GM19397 (cell line): ENCODE measurements around the gene E4F1.
"Not testable (repeated sequence)": the region's sequence is repeated elsewhere in the genome, so short reads cannot be mapped to it uniquely, and the experiment has no call there.

Experiments
- ATAC-seq: cut with Tn5 transposase; IDR thresholded peaks from one replicate; pipeline ENCODE4 v1.9.1; 2021; ENCODE audit warnings: mild to moderate bottlenecking, moderate library complexity; ENCODE audit not compliant: unreplicated experiment

The E4F1 gene

GRCh38 chr16:2242598-2242997, 19.2 kb downstream of the E4F1 start:
- no peak for ATAC-seq

DNA sequence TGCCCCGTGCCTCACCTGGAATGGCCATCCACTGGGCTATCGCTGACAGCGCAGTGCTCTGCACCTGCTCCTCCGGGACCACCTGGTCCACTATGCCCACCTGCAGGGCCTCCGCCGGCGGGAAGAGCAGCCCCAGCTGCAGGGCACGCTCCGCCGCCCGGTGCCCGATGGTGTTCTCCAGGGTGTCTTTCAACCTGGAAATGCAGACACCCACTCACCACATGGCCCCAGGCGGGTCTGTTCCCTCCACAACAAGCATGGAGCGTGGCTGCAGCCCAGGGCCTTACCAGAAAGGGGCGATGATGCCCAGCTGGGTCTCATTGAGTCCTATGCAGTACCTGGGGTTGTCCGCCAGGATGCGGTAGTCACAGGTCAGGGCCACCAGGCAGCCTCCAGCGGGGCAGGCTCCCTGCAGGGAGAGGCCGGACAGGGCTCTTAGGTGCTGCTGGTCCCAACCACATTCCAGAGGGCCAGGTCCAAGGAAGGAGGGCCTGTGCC, 19.7 kb downstream of the E4F1 start:
- no peak for ATAC-seq

DNA sequence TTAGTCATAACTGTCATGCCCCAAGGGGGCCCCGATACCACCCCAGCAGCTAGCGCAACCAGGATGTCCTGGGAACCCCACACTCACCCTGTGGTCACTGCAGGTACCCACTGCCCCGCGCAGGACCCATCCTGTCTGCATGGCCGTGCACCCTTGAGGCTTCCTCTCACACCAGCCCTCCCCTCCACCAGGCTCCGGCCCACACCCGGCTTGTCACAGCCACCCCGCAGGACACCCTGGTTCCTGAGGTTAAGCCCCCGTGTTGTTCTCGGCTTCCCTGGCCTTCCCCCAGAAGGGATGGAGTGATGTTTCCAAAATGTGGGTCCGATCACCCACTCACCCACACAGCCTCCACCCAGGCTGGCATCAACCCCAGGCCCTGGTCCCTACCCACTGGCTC, 20.4 kb downstream of the E4F1 start:
- no peak for ATAC-seq

GRCh38 chr16:2244301-2244700, 20.9 kb downstream of the E4F1 start:
- ATAC-seq, result no peak

- ATAC-seq, result no peak
These were observed 21.8 kb downstream of the E4F1 start for GRCh38 chr16:2244926-2245795.

DNA sequence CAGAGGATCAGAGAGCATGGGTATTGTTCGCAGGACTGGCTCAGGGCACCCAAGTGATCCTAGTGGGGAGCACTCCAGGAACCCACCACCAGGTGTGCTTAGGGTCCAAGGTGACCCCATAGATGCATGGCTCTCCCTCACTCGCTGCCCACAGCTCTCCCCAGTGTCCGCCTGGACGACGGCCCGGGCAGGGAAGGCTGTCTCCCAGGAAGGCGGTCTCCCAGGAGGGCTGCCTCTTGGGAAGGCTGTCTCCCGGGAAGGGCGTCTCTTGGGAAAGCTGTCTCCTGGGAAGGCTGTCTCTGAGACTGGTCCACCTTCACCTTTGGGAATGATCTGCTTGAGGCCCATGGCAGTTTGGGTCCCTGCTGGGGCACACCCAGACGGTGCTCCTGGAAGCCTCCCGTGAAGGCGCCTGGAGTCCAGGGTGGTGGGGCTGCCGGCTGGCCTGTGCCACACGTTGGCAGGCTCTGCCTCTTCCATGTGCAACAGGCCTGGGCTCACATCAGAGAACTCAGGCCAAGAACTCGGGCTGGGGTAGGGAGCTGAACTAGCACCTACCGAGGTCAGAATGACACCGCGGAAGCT, 23.0 kb downstream of the E4F1 start:
- ATAC-seq, result no peak

- no peak for ATAC-seq
These were observed 27.4 kb downstream of the E4F1 start for GRCh38 chr16:2250652-2251295.

DNA sequence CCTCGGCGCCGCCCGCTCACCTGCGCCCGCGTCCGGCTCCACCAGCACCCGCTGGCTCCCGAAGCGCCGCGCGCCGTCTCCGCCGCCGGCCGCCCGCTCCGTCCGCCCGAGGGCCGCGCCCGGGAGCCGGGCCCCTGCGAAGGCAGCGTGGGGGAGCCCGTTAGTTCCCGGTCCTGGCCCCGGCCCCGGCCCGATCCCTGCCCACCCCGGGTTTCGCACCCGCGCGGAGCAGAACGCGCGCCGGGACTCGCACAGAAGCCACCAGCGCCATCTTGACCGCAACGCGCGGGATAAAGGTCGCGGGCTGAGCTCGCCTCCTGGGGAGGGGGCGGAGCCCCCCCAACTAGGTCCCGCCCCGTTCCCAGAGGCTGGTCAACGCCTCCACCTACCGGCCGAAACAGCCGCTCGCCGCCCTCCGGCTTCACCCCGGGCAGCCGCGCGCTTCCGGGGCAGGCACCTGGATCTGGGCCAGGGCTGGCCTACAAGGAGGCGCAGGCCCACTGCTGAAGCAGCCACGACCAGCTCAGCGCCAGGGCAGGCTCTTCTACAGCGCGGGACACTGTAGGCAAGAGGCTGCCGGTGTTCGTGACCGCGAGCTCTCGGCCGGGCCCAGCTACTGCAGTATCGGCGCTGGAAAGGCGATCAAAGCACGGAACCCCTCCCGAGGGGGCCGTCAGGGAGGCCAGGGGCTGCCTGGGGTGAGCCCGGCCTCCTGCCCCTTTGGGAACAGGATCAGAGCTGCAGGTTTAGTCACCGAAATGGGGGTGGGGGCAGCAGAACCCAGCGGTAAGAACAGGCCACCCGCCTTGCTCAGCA, 28.1 kb downstream of the E4F1 start, which contains the start of gene ECI1:
ECI1 (minus strand) TSS at position 292 of the 816 bp plus-strand sequence; CDS start at position 271, 21 bp downstream.
- peak; percentile 90 for ATAC-seq

- no peak for ATAC-seq
These were observed 29.4 kb downstream of the E4F1 start for GRCh38 chr16:2252806-2253148.

DNA sequence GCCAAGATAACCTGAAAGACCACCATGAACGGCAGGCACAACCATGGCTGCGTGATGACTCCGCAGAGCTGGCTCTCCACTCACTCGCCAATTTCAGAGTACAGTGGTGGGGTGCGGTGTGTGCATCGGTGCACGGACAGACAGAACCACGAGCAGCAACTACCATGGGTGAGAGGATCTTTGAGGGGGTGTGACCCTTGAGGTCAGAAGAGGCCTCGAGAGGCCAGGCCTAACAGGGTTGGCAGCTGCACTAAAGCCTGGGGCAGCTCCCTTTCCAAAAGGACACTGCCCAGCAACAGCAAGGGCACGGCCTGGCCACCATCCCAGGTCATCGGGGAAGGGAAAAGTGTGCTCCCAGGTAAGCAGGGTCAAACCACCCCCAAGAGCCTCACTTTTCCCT, 29.9 kb downstream of the E4F1 start:
- ATAC-seq, result no peak

- no peak for ATAC-seq
These were observed 33.2 kb downstream of the E4F1 start for GRCh38 chr16:2256531-2257140.

DNA sequence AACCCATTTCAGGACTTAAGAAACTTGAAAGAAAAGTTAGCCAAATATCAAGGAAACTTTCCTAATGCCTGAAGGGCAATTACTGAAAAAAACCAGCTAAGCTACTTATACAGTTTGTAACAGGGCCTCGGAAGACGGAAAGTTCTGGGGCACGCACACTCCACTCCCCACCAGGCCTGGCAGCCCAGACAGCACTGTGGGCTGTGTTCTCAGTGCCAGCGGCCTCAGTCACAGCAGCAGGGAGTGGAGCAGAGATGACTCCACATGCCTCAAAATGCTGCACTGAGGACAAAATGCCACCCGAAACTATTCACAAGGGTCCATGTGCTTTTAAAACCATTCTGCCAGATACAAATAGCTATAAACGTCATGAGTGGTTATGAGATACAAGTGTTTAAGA, 34.3 kb downstream of the E4F1 start:
- ATAC-seq, result no peak

- ATAC-seq, result not testable (repeated sequence)
These were observed 35.1 kb downstream of the E4F1 start for GRCh38 chr16:2258530-2258929.

DNA sequence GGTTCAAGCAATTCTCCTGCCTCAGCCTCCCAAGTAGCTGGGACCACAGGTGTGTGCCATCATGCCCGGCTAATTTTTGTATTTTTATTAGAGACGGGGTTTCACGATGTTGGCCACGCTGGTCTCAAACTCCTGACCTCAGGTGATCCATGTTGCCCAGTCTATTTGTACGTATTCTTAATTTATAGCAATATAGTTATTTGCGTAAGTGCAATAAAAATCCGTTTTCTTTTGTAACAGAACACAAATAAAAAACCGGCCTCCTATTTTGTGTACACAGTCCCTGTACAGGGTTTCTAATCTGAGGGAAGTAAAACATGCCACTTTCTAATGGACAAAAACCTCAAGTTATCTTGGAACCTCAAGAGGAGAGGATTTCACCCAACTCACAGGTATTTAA, 36.9 kb downstream of the E4F1 start:
- no peak for ATAC-seq

GRCh38 chr16:2263026-2263425, 39.6 kb downstream of the E4F1 start:
- ATAC-seq, result not testable (repeated sequence)

DNA sequence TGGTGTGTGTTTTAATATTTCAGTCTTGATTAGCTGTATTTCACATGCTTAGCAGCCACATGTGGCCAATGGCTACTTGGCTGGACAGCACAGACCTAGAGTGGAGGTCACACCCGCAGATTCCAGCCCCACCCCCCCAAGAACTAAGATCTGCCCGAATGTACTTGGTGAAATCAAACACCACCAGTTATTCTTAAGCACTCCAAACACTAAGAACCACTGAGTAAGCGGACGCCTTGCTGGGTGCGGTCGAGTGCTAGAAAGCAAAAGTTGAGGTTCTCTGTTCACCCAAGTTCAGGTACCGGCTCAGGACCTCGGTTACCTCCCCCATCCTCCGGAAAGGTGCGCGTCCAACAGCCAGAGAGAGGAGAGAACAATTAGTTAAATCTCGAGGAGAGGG, 43.5 kb downstream of the E4F1 start:
- ATAC-seq, result not testable (repeated sequence)

DNA sequence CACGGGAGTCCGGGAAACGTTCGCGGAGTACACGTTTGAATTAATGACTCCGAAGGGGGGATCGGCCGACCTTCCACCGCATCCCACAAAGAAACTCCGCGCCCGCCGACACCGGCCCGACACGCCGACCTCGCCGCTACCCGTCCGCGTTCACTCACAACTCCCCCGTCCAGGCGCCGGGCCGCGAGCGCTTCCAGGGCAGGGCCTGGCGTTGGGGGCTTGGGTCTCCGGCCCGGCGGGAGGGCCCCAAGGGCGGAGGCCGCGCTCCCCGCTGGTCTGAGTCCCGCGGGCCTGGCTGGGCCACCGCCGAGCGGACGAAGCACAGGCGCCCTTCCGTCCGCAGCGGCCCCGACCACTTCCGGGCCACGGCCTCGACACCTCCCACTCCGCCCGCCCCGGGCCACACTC, 44.1 kb downstream of the E4F1 start:
- ATAC-seq, result peak; percentile 54

DNA sequence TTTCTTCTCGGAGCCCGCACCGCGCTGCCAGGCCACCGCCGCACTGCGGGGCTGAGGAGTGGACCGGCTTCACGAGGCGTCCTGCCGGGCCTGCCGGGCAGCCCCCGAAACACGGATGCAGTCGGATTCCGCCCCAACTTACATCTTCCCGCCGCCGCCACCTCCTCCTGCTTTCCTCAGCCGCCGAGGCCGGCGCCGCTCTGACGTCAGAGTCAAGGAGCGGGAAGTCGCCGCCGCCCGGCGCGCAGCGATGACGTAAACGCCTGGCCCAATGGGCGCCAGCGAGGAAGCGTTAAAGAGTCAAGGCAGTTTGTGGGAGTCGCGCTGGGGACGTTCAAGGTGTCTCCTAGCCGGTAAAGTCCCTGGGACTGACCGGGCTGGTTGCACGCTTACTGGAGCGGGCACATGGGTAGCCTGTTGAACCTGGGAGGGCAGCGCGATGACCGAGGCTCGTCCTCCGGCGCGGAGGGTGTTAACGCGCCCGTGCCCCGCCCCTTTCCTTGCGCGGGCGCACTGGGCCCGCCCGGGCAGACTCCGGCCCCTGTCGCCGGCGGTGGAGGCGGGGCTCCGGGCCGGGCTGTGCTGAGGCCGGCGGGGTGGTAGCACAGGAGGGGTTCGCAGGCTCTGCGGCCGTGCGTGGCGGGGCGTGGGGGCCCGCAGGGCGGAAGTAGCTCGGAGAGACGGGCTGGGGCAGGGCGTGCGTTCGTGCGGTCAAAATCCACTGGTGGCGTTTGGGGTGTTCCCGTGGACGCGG, 44.7 kb downstream of the E4F1 start, which contains the start of gene RNPS1:
RNPS1 (minus strand) TSS at position 214 of the 754 bp plus-strand sequence. CDS start 3,483 bp downstream, outside the sequence.
- peak; percentile 79 for ATAC-seq

- no peak for ATAC-seq
These were observed 46.7 kb downstream of the E4F1 start for GRCh38 chr16:2270070-2270462.
